ENCODE measurements around the gene PAOX.

DNA sequence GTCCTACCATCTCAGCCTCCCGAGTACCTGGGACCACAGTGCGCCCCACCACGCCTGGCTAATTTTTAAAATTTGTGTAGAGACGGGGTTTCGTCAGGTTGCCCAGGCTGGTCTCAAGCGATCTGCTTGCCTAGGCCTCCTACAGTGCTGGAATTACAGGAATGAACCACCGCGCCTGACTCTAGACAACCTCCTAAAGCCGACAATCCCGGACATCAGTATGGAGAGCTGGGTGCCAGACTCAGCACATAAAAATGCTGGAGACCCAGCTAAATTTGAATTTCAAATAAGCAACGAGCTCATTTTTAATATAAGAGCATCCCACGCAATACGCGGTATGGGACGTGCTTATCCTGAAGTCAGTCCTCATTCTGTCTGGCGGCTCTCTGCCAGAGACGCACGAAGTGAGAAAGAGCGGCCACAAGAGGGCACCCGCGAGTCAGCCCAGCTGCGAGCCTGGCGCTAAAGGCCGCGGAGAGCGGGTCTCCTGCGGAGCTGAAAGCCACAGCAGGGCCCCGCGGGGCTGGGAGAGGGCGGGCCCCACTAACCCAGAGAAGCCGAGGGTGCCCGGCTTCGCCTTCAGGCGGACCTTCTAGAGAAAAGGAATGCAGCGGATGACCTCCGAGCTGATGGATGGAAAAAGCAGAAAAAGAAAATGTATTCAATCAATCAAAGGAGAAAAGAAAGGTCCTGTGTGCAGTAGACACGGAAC lies 49.4 kb upstream of the PAOX start:
- TF ChIP-seq IRX3 (CRISPR knock-in tag; IDR thresholded peaks at IDR 0.05; ENCODE audit: borderline replicate concordance, low read depth) (no peak), TP53 (CRISPR knock-in tag; conservative IDR thresholded peaks at IDR 0.05) (0 out of 2 replicates have a peak, but pooled peaks have one; percentile 61)

All from HepG2 (cell line).